ENCODE measurements around the gene SREBF1. TPM values are rescaled to one million over a fixed set of nuclear protein-coding genes. Genes with fewer than 3 reads are reported as not detected.

The SREBF1 gene
- 241 TPM for polyA plus RNA-seq (2012; ENCODE audit: insufficient read depth, insufficient read length)

GRCh38 chr17:17836818-17837379, at the start of gene SREBF1:
TSS of gene SREBF1 (minus strand) at chr17:17836986. CDS start at chr17:17836817, 169 bp downstream.
- H3K4me3 ChIP-seq (ENCODE audit: low read length), result peak within 1 kb of the TSS; percentile 83
- DNase-seq (ENCODE audit: low read depth, low spot score), result no peak

GRCh38 chr17:17886226-17886625, 49.4 kb upstream of the SREBF1 start:
- H3K4me3 ChIP-seq (ENCODE audit: low read length), result no peak overlapping the region
- DNase-seq (ENCODE audit: low read depth, low spot score), result no peak

- no peak overlapping the region for H3K4me3 ChIP-seq (ENCODE audit: low read length)
- DNase-seq (ENCODE audit: low read depth, low spot score), result no peak
Observed at GRCh38 chr17:17884391-17885357, 47.9 kb upstream of the SREBF1 start.

- H3K4me3 ChIP-seq (ENCODE audit: low read length), result no peak overlapping the region
- DNase-seq (ENCODE audit: low read depth, low spot score), result no peak
Observed at GRCh38 chr17:17883801-17884200, 47.0 kb upstream of the SREBF1 start.

GRCh38 chr17:17882082-17882581, 45.3 kb upstream of the SREBF1 start:
- H3K4me3 ChIP-seq (ENCODE audit: low read length), result no peak overlapping the region
- DNase-seq (ENCODE audit: low read depth, low spot score), result no peak

GRCh38 chr17:17880577-17881196, 43.9 kb upstream of the SREBF1 start:
- DNase-seq (ENCODE audit: low read depth, low spot score), result no peak

GRCh38 chr17:17877529-17878358, 41.0 kb upstream of the SREBF1 start:
- H3K4me3 ChIP-seq (ENCODE audit: low read length), result no peak overlapping the region
- DNase-seq (ENCODE audit: low read depth, low spot score), result no peak

More at GRCh38 chr17:17880577-17881196, 43.9 kb upstream of the SREBF1 start:
- H3K4me3 ChIP-seq (ENCODE audit: low read length), result no peak overlapping the region

- H3K4me3 ChIP-seq (ENCODE audit: low read length), result no peak overlapping the region
- no peak for DNase-seq (ENCODE audit: low read depth, low spot score)
Observed at GRCh38 chr17:17876959-17877528, 40.3 kb upstream of the SREBF1 start.

GRCh38 chr17:17874478-17874877, 37.7 kb upstream of the SREBF1 start:
- no peak overlapping the region for H3K4me3 ChIP-seq (ENCODE audit: low read length)
- no peak for DNase-seq (ENCODE audit: low read depth, low spot score)

- no peak overlapping the region for H3K4me3 ChIP-seq (ENCODE audit: low read length)
- DNase-seq (ENCODE audit: low read depth, low spot score), result no peak
Observed at GRCh38 chr17:17873450-17873991, 36.7 kb upstream of the SREBF1 start.

GRCh38 chr17:17872547-17873345, 36.0 kb upstream of the SREBF1 start:
- H3K4me3 ChIP-seq (ENCODE audit: low read length), result no peak overlapping the region
- no peak for DNase-seq (ENCODE audit: low read depth, low spot score)

- no peak overlapping the region for H3K4me3 ChIP-seq (ENCODE audit: low read length)
- no peak for DNase-seq (ENCODE audit: low read depth, low spot score)
Observed at GRCh38 chr17:17871913-17872312, 35.1 kb upstream of the SREBF1 start.

GRCh38 chr17:17870247-17870646, 33.5 kb upstream of the SREBF1 start:
- DNase-seq (ENCODE audit: low read depth, low spot score), result no peak
- no peak overlapping the region for H3K4me3 ChIP-seq (ENCODE audit: low read length)

GRCh38 chr17:17868641-17869522, 32.1 kb upstream of the SREBF1 start:
- no peak for DNase-seq (ENCODE audit: low read depth, low spot score)
- no peak overlapping the region for H3K4me3 ChIP-seq (ENCODE audit: low read length)

- DNase-seq (ENCODE audit: low read depth, low spot score), result no peak
- H3K4me3 ChIP-seq (ENCODE audit: low read length), result no peak overlapping the region
Observed at GRCh38 chr17:17866897-17867296, 30.1 kb upstream of the SREBF1 start.

GRCh38 chr17:17866425-17866824, 29.6 kb upstream of the SREBF1 start:
- no peak overlapping the region for H3K4me3 ChIP-seq (ENCODE audit: low read length)
- no peak for DNase-seq (ENCODE audit: low read depth, low spot score)

- H3K4me3 ChIP-seq (ENCODE audit: low read length), result no peak overlapping the region
- DNase-seq (ENCODE audit: low read depth, low spot score), result no peak
Observed at GRCh38 chr17:17865035-17865434, 28.2 kb upstream of the SREBF1 start.

All from Jurkat, Clone E6-1 (cell line).